HG03159 (cell line): ENCODE results near the gene RALGAPA2.

Experiments
- ATAC-seq: cut with Tn5 transposase; IDR thresholded peaks from one replicate; pipeline ENCODE4 v1.9.1; 2021; ENCODE audit warnings: mild to moderate bottlenecking, moderate library complexity; ENCODE audit not compliant: unreplicated experiment

Gene RALGAPA2

DNA sequence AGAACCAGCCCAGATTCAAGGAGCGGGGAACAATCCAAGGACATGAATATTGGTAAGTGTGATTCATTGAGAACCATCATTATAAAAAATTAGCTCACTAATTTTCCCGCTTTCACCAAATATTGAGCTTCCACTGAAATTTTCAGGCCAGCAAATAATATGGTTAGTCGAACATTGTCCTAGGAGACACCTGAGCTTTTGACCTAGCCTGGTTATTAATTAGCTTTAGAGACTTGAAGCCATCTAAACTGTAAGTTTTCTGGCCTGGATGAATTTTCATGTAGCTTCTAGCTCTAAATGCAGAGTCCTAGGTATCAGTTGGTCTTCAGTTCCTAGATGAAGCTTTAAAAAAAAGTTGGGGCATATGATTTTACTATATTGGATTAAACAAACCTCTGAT lies 17.1 kb upstream of the RALGAPA2 start:
- no peak for ATAC-seq

DNA sequence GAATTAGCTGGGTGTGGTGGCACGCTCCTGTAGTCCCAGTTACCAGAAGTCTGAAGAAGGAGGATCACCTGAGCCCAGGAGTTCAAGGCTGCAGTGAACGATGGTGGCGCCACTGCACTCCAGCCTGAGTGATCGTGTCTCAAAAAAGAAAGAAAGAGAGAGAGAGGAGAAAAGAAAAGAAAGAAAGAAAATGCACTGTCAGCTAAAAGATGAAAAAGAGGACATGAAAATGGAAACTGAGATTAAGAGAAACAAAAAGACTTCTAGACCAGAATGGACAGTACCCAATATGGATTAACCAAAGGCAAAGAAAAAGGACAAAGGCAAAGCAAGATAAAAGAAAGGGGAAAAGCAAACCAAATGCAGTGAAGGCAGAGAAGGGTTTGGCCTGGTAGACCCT lies 9.0 kb upstream of the RALGAPA2 start:
- ATAC-seq, result no peak

DNA sequence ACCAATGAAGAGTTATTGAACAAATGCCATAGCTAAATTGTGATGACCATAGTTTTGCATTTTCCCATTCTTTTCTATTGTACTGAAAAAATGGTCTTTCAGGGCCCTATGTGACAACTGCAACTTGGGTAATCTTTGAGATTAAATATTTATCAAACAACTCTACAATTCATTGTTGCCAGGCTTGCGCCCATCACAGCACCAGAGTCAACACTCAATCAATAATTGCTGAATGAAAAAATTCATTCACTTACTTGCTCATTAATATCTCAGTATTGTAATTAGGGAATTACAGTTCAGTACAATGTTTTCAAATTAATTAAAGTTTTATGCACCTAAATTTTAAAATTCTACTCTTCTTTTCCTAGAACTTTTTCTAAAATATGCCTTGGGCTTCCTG lies 7.7 kb upstream of the RALGAPA2 start:
- ATAC-seq, result no peak

DNA sequence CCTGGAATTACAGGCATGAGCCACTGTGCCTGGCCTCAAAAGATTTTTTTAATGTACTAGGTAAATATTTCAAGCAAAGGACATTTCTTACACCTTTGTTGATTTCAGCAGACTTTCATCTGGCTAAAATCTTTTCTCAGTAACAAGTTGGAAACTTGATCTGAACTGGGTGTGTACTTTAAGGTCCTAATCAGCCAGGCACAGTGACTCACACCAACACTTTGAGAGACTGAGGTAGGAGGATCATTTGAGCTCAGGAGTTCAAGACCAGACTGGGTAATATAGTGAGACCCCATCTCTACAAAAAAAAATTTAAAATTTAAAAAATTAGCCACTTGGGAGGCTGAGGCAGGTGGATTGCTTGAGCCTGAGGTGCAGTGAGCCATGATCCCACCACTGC lies 7.0 kb upstream of the RALGAPA2 start:
- no peak for ATAC-seq

DNA sequence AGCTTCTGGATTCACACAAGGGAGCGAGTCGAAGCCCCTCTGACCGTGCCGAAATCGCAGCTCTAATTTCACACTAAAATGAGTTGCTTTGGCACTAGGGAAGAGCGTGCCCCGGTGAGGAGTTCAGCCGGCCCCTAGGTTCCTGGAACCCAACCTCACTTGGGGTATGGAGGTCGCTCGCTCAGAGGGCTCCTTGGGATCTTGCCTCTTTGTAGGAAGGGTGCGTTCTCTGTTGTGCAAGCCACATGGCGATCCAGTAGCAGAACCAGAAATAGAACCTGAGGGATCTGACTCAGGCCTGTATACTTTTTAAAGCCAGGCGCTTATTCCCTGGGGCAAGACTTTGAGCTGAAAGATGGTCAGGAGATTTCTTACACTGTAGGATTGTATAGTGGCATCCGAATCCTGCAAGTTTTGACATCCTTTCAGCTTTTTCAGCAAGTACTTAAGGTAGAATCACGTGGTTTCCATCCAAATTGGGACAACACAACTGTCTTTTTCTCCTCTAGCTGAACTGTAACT lies 861 bp upstream of the RALGAPA2 start:
- ATAC-seq, result no peak

DNA sequence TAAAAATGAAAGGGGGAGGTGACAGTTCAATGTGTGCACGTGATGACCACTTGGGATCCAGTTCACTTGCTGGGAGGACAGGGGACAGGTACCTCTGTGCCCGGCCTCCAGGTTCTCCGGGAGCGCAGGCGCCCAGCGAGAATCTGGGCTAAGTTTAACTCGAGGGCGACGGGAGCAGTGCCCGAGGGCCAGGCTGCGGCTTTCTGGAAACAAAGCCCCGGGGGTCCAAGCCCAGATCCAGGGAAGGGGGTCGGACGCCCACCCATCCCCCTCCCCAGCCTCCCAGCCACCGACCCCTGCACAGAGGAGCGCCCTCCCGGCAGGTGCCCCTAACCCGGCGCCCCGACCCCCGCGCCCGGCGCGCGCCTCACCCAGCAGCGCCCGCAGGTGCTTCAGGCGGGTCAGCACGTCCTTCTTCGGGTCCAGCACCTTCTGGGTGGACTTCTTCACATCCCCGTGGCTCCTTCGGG lies 405 bp downstream of the RALGAPA2 start:
- ATAC-seq, result peak; percentile 5

DNA sequence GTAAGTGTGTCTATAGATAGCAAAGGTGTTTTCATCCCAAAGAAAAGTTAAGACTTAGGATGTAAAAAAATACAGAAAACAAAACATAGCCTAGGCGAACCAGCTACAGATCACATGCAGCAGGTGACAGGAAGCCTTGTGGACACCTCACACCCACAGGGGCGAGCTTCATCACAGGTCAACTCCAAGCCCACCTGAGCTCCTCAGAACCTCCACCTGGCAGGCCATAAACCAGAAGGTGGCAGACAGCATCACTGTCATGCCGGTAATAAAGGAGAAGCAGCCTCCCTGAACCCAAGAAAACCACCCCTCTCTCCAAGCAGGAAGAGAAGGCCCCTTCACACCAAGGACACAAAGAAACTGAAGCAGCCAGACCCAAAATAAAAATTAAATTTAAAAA lies 1.0 kb downstream of the RALGAPA2 start:
- ATAC-seq, result no peak

DNA sequence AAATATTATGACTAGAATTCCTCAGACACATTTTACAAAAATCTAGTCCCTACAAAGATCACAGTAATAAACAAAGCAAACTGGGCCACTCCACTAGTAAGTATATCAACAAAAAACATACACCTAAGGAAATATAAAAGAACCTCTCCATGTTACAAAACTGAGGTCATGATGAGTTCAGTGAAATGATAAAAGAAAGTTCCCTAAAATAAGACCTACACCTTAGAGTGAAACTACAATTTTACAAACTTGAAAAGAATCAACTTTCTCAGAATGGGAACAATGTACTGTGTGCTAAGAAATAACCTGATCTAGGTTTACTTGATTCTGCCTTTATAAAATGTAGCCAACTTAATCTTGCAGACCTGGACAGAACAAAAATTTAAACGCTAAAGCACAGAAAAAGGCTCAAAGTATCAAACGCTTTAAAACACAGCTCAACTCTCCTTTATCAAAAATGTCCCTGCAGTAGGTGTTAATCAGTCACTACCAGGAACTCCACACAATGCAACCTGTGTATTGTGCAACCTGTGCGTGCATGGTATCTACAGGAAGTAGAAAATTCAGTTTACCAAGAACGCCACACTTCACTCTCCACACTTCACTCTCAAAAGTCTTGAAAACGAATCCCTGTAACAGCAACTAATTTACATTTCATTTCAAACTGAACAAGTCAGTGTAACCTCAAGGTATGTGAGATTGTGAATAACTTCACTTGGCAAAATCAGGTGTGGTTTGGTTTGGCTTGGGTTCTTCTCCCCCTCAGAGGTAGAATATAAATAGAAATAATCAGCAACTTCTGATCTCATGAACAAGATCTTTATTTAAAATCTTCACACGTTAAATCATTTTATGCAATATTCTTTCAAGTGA lies 1.8 kb downstream of the RALGAPA2 start:
- peak; percentile 32 for ATAC-seq

DNA sequence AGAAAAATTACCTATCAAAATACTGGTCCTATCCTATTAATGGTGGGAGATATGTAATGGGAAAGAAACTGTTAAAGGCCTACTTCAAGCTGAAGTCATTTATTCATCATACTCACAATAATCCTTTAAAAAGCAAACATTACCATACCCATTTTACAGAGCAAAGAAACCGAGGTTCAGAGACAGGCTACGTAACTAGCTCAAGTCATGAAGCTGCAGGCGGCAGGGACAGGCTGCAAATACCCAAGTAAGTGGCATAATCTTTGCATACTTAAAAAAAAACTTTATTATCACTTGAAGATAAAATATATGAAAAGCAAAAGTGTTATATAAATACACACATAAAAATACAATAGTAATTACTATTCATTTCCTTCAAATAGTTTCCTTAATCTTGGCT lies 2.6 kb downstream of the RALGAPA2 start:
- ATAC-seq, result no peak

DNA sequence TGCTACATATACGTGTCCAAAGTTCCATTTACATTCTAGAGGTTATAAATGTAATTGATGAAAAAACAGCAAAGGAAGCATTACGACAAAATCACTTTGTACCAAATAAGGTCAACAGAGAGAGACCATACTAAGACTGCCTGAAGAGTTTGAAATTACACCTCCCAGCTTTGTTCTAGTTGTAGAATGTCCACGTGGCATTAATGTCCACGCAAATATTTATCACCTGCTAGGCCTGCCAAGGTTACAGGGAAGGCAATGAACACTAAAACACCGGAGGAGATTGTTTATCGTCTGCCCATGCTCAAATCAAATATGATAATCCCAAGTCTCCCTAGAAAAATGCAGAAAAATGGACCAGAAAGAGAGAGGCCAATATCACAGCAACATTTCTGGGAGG lies 6.2 kb downstream of the RALGAPA2 start:
- ATAC-seq, result no peak

DNA sequence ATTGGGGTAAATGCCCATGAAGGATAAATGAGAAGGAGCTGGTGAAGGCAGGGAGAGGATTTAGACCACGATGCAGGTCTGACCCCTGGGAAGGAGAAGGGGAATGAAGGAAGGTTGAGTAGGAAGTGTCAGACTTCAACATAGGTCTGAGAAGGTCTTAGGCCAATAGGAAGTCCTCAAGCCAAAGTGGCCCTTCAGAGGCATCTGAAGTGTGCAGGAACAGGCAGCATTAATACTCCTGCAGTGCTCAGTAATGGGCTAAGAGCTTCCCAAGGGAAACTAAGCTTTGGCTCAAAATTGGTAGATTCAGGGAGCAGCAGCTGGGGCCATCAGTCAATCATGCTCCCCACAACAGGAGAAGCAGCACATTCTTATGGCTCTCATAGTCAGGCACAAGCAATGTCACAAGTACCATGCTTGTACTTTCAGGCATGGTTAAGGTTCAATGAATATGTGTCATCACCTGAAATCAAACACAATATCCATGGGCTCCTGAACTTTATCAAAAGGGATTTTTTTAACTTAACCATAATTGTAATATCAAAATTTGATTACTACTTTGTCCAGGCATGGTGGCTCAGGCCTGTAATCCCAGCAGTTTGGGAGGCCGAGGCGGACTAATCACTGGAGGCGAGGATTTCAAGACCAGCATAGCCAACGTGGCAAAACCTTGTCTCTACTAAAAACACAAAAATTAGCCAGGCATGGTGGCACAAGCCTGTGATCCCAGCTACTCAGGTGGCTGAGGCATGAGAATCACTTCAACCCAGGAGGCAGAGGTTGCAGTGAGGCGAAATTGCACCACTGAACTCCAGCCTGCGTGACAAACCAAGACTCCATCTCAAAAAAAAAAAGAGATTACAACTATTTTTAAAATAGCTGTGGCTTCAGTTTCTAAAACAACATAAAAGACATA lies 9.9 kb downstream of the RALGAPA2 start:
- no peak for ATAC-seq

DNA sequence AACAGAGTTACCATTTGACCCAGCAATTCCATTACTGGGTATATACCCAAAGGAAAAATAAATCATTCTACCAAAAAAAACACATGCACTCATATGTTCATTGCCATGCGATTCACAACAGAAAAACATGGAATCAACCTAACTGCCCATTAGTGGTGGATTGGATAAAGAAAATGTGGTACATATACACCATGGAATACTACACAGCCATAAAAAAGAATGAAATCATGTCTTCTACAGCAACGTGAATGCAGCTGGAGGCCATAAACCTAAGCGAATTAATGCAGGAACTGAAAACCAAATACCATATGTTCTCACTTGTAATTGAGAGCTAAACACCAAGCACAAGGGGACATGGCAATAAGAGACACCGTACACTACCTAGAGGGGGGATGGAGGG lies 12.5 kb downstream of the RALGAPA2 start:
- no peak for ATAC-seq

DNA sequence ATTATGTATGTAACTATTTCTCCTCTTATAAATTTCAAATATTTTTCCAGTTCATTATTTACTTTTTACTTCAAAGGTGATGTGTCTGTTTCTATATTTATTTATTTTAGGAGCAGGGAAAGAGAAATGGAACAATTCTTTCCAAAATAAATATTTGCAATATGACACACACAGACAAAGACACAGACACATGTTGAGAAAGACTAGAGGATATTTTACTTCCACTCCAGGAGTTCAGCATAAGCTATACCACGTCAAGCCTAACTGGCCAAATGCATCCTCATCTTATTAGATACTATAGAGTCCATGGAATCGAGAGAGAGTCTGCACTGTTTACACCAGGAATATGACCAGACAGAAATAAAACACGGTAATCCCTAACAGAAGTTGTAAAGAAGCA lies 13.3 kb downstream of the RALGAPA2 start:
- ATAC-seq, result no peak

DNA sequence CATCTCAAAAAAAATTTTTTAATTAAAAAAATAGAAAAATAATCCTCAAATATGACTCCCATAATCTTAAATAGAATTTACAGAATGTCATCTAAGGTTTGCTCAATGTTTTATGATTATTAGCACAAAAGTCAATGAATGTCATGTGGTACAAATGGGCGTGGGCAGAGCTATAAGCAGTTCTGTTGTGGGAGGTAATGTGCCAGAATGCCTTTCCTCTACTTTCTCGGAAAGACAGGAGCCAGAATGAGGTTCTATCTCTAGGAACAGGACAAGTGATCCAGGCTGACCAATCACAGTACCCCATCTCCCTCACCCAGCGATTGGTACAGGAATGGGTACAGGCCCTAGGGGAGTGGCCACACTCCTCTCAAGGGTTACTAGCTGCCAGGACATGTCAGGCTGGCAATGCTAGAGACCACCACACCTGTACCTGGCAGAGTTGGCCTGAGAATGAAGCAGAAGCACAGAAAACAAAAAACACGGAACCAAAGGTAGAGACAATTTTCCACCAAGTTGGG lies 15.1 kb downstream of the RALGAPA2 start:
- ATAC-seq, result no peak

DNA sequence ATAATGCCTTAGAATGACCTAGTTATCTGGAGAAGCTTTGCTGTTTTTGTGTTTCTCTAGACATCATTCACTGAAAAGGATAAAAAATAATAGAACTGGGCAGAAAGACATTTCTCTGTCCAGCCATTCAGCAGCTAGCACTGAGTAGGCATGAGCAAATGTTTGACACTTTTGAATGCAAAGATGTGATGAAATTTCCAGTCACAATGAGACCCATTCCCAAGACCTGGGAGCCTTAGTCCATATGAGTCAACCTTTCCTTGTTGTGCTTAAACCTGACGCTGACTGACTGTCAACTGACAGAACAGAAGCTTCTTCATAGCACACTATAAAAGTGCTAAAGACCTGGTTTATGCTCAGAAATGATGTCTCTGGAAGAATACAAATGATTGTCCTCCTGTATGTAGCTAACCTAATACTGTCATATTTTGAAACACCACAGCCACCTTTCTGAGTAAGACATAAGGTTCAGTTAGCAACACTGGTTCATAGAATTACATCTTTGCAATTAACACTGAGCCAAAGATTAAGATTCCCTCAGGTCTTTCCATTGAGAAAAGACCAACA lies 17.1 kb downstream of the RALGAPA2 start:
- ATAC-seq, result no peak

DNA sequence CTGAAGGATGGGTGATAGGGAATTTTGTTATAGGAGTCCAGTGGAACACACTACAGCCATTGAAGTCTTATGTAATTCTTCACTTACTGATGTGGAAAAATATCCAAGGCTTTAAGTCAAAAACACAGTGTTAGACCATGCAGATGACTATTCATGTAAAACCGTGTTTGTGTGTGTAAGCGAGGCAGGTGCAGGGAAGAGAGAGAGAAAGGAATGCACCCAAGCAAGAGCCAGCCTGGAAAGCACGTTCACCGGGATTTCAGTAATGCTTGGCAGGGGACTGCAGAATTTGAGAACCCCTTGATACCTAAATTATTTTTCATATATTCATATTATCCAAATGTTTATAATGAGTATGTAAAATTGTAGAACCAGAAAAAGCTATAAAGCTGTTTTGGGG lies 17.9 kb downstream of the RALGAPA2 start:
- no peak for ATAC-seq

DNA sequence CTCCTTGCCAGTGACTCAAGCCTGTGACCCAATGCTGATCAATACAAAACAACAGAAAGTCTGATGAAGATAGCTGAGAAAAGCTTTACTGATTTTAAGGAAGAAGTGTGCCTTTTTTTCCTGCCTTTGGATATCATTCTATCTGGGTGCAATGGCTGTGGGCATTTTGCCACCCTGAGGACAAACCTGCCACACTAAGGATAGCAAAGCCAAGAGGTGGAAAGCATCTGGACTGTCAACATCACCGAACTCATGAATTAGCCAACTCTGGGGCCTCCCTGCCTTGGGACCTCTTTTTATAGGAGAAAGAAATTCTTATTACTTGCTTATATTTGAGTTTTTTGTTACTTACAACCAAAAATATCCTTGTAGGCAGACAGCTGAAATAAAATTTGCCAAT lies 19.9 kb downstream of the RALGAPA2 start:
- ATAC-seq, result no peak

DNA sequence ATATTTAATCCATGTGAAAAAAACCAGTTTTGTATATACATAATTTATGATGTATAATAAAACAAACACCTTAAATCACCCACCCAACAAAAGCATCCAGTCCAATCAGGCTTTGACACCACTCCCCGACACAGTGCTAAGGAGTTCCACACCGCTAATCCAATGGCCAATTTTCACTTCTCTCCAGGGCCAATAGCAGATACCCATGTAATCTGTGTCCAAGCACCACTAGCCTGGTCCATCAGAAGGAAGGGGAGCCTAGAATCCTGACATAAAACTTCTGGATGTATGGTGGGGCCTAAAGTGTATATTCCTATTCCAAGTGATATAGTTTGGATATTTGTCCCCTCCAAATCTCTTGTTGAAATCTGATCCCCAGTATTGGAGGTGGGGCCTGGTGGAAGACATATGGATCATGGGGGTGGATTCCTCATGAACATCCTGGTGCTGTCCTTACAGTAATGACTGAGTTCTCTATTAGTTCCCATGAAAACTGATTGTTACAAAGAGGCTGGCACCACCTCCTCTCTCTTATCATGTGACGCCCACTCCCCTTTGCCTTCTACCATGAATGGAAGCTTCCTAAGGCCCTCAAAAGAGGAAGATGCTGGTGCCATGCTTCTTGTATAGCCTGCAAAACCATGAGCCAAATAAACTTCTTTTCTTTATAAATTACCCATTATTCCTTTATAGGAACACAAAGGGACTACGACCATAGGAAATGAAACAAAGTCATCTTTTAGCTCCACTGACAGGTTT lies 20.8 kb downstream of the RALGAPA2 start:
- ATAC-seq, result peak; percentile 51

DNA sequence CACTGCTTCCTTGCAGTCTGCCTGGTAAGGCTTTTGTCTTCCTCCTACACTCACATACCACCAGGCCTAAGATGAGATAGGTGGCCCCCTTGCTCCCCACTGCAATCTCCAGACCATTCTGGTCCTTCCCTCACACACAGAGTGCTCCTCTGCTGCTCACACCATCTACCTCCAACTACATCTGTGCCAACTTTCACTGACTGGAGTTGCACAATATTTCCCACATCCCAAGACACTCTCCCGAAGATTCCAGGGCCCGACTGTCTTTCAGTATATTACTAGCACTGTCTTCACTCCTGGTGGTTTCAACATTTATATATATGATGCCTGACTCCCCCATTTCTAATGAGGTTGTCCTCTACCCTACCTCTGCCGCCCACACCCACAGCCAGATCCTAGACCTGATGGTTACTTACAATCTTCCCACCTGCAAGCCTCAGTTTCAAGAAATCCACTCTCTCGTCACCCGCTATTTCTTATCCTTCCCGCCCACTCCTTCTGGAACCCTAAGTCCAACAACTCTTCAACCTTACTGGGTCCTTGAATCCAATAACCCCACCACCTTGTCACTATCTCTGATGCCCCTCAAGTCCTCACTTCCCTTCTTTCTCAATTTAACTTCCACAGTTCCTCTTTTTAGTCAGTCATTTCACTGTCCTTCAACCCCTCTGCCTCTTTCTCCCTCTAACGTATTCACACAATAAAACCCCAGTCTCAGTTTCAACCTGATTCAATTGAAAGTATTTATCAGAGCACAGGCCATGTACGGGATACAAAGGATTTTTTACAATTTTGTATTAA lies 21.6 kb downstream of the RALGAPA2 start:
- peak; percentile 81 for ATAC-seq
